ENCODE results near the gene TMEM259. TPM values are rescaled to one million over a fixed set of nuclear protein-coding genes. Genes with fewer than 3 reads are reported as not detected.

TMEM259 gene
- total RNA-seq, 1 donor from 2014 or later = 182 TPM

DNA sequence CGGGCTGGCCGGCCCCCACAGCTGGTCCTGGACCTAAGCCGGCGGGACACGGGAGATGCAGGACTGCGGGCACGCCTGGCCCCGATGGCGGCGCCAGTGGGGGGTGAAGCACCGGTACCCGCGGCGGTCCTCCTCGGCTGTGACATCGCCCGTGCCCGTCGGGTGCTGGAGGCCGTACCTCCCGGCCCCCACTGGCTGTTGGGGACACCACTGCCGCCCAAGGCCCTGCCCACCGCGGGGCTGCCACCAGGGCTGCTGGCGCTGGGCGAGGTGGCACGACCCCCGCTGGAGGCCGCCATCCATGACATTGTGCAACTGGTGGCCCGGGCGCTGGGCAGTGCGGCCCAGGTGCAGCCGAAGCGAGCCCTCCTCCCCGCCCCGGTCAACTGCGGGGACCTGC, 17.6 kb downstream of the TMEM259 start:
- Mint-ChIP-seq H3K9me3 (ENCODE audit: unreplicated experiment) (no peaks in the 10 kb centered on the region), H3K27me3 (ENCODE audit: unreplicated experiment) (peaks cover 11% of the 10 kb centered on the region), H3K4me3 (ENCODE audit: unreplicated experiment) (no peak overlapping the region), H3K36me3 (ENCODE audit: low read depth, unreplicated experiment) (peaks cover 4% of the 10 kb centered on the region), H3K27ac (ENCODE audit: unreplicated experiment) (no peak overlapping the region), H3K4me1 (ENCODE audit: unreplicated experiment) (no peaks in the 10 kb centered on the region)
- TF ChIP-seq, protein P1, sequence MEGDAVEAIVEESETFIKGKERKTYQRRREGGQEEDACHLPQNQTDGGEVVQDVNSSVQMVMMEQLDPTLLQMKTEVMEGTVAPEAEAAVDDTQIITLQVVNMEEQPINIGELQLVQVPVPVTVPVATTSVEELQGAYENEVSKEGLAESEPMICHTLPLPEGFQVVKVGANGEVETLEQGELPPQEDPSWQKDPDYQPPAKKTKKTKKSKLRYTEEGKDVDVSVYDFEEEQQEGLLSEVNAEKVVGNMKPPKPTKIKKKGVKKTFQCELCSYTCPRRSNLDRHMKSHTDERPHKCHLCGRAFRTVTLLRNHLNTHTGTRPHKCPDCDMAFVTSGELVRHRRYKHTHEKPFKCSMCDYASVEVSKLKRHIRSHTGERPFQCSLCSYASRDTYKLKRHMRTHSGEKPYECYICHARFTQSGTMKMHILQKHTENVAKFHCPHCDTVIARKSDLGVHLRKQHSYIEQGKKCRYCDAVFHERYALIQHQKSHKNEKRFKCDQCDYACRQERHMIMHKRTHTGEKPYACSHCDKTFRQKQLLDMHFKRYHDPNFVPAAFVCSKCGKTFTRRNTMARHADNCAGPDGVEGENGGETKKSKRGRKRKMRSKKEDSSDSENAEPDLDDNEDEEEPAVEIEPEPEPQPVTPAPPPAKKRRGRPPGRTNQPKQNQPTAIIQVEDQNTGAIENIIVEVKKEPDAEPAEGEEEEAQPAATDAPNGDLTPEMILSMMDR (IDR thresholded peaks at IDR 0.05; ENCODE audit: unreplicated experiment) = no peak
- DNase-seq (ENCODE audit: low spot score) = no peak

GRCh38 chr19:1002600-1002999, 18.3 kb downstream of the TMEM259 start:
- no peak overlapping the region for H3K27ac Mint-ChIP-seq (ENCODE audit: unreplicated experiment)
- TF ChIP-seq, protein P1 (IDR thresholded peaks at IDR 0.05; ENCODE audit: unreplicated experiment) = no peak
- no peaks in the 10 kb centered on the region for H3K4me1 Mint-ChIP-seq (ENCODE audit: unreplicated experiment)
- DNase-seq (ENCODE audit: low spot score) = no peak
- H3K4me3 Mint-ChIP-seq (ENCODE audit: unreplicated experiment) = peak overlapping the region; percentile 17
- peaks cover 4% of the 10 kb centered on the region for H3K36me3 Mint-ChIP-seq (ENCODE audit: low read depth, unreplicated experiment)
- peaks cover 15% of the 10 kb centered on the region for H3K27me3 Mint-ChIP-seq (ENCODE audit: unreplicated experiment)
- no peaks in the 10 kb centered on the region for H3K9me3 Mint-ChIP-seq (ENCODE audit: unreplicated experiment)

GRCh38 chr19:1001538-1002166, 19.3 kb downstream of the TMEM259 start:
- no peak overlapping the region for H3K27ac Mint-ChIP-seq (ENCODE audit: unreplicated experiment)
- no peaks in the 10 kb centered on the region for H3K9me3 Mint-ChIP-seq (ENCODE audit: unreplicated experiment)
- no peak overlapping the region for H3K4me3 Mint-ChIP-seq (ENCODE audit: unreplicated experiment)
- TF ChIP-seq, protein P1 (IDR thresholded peaks at IDR 0.05; ENCODE audit: unreplicated experiment) = peak; percentile 86
- H3K36me3 Mint-ChIP-seq (ENCODE audit: low read depth, unreplicated experiment) = peaks cover 4% of the 10 kb centered on the region
- H3K4me1 Mint-ChIP-seq (ENCODE audit: unreplicated experiment) = no peaks in the 10 kb centered on the region
- DNase-seq (ENCODE audit: low spot score) = peak; percentile 78
- H3K27me3 Mint-ChIP-seq (ENCODE audit: unreplicated experiment) = peaks cover 18% of the 10 kb centered on the region

DNA sequence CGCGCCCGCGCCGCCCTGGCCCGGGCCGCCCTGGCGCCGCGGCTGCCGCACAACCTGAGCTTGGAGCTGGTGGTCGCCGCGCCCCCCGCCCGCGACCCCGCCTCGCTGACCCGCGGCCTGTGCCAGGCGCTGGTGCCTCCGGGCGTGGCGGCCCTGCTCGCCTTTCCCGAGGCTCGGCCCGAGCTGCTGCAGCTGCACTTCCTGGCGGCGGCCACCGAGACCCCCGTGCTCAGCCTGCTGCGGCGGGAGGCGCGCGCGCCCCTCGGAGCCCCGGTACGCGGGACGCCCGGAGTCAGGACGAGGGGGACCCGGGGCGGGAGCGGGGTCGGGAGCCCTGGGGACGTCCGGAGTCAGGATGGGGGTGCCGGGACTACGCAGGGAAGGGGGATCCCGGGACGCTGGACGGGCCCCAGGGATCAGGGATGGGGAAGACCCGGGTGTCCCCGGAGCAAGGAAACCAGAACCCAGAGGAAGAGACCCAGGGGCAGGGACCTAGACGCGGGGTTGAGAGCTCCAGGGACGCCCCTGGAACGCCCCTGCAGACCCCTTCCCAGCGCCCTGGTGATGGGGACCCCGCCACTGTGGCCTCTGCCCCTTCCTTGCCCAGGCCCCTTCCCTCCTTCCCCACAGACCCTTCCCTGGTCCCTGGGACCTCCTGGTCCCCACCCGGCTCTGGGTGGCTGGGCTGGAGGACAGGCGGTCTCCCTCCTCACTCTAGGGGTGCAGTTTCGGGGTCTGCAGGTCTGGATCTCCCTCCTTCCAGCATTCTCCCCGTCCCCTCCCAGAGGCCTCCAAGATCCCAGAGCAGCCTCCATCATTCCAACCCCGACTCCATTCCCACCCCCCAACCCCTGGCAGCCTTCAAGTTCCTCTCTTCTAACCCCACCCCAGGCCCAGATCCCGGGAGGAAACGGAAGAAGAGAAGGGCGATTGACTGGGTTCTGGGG, 20.1 kb downstream of the TMEM259 start:
- no peak for DNase-seq (ENCODE audit: low spot score)
- peaks cover 4% of the 10 kb centered on the region for H3K36me3 Mint-ChIP-seq (ENCODE audit: low read depth, unreplicated experiment)
- H3K9me3 Mint-ChIP-seq (ENCODE audit: unreplicated experiment) = no peaks in the 10 kb centered on the region
- TF ChIP-seq, protein P1 (IDR thresholded peaks at IDR 0.05; ENCODE audit: unreplicated experiment) = no peak
- no peaks in the 10 kb centered on the region for H3K4me1 Mint-ChIP-seq (ENCODE audit: unreplicated experiment)
- no peak overlapping the region for H3K27ac Mint-ChIP-seq (ENCODE audit: unreplicated experiment)
- peaks cover 20% of the 10 kb centered on the region for H3K27me3 Mint-ChIP-seq (ENCODE audit: unreplicated experiment)
- no peak overlapping the region for H3K4me3 Mint-ChIP-seq (ENCODE audit: unreplicated experiment)

- Mint-ChIP-seq H3K9me3 (ENCODE audit: unreplicated experiment) (no peaks in the 10 kb centered on the region), H3K27me3 (ENCODE audit: unreplicated experiment) (peaks cover 20% of the 10 kb centered on the region), H3K36me3 (ENCODE audit: low read depth, unreplicated experiment) (peaks cover 4% of the 10 kb centered on the region), H3K4me1 (ENCODE audit: unreplicated experiment) (no peaks in the 10 kb centered on the region), H3K4me3 (ENCODE audit: unreplicated experiment) (peak within 1 kb of the TSS; percentile 34), H3K27ac (ENCODE audit: unreplicated experiment) (no peak within 1 kb of the TSS)
- TF ChIP-seq, protein P1 (IDR thresholded peaks at IDR 0.05; ENCODE audit: unreplicated experiment) = peak; percentile 58
- peak; percentile 78 for DNase-seq (ENCODE audit: low spot score)
These were observed 20.8 kb downstream of the TMEM259 start, which contains the start of gene GRIN3B for GRCh38 chr19:1000095-1000494. Gene GRIN3B, plus strand, starts transcription at chr19:1000419. Its CDS starts 19 bp downstream, at chr19:1000438.

Measured in endothelial cell (in vitro differentiated cells).